ENCODE measurements around the gene TMEM243. TPM values are rescaled to one million over a fixed set of nuclear protein-coding genes. Genes with fewer than 3 reads are reported as not detected.

TMEM243 gene
- total and polyA plus RNA-seq, 2 of the 13 experiments (the other 11 are each of a cell fraction or from before 2014, with no cell fraction given), result 25.1 to 31.2 TPM

- TF ChIP-seq PRDM10 (CRISPR knock-in tag; IDR thresholded peaks at IDR 0.05; ENCODE audit: low read depth) (peak; percentile 44; the same call in 1 of the 2 replicates), HMGXB4 (CRISPR knock-in tag; IDR thresholded peaks at IDR 0.05; ENCODE audit: borderline replicate concordance in 1 of 2, low read depth in 1 of 2) (peak; percentile 14 to 45; a peak in 1 of 4 replicates), ATF7-NPFF (CRISPR knock-in tag; IDR thresholded peaks at IDR 0.05; ENCODE audit: low read depth) (peak; percentile 63), ZBTB21 (CRISPR knock-in tag; IDR thresholded peaks at IDR 0.05) (no peak), KDM5B (CRISPR knock-in tag; IDR thresholded peaks at IDR 0.05; ENCODE audit: borderline replicate concordance) (peak; percentile 92), TGIF2 (CRISPR knock-in tag; IDR thresholded peaks at IDR 0.05) (peak; percentile 57; the same call in 1 of the 2 replicates), ZNF878 (CRISPR knock-in tag; IDR thresholded peaks at IDR 0.05) (0 out of 2 replicates have a peak, but pooled peaks have one; percentile 49), MEIS1 (CRISPR knock-in tag; IDR thresholded peaks at IDR 0.05; ENCODE audit: borderline replicate concordance) (peak; percentile 73; the same call in 1 of the 2 replicates), ZNF34 (CRISPR knock-in tag; IDR thresholded peaks at IDR 0.05; ENCODE audit: borderline replicate concordance) (0 out of 2 replicates have a peak, but pooled peaks have one; percentile 50), ZNF543 (CRISPR knock-in tag; IDR thresholded peaks at IDR 0.05) (peak; percentile 57; the same call in 1 of the 2 replicates), ZNF512B (CRISPR knock-in tag; IDR thresholded peaks at IDR 0.05; ENCODE audit: borderline replicate concordance) (no peak), SMAD1 (CRISPR knock-in tag; IDR thresholded peaks at IDR 0.05; ENCODE audit: borderline replicate concordance, low read depth) (0 out of 2 replicates have a peak, but pooled peaks have one; percentile 59), PATZ1 (CRISPR knock-in tag; IDR thresholded peaks at IDR 0.05) (no peak; the same call in 1 of the 2 replicates), MXD1 (CRISPR knock-in tag; IDR thresholded peaks at IDR 0.05) (peak; percentile 69; the same call in 1 of the 2 replicates), ZNF891 (CRISPR knock-in tag; IDR thresholded peaks at IDR 0.05) (peak; percentile 63; the same call in 1 of the 2 replicates), ZNF605 (CRISPR knock-in tag; IDR thresholded peaks at IDR 0.05) (peak; percentile 83)
Measured at GRCh38 chr7:87220026-87220733, 648 bp upstream of the TMEM243 start (continued).
